GM19239 (cell line): ENCODE measurements around the gene FANCI.
"Not testable (repeated sequence)": the region's sequence is repeated elsewhere in the genome, so short reads cannot be mapped to it uniquely, and the experiment has no call there.

Source experiments
- DNase-seq: peaks from one replicate; pipeline ENCODE4 v3.0.0; 2011; ENCODE audit warnings: low spot score; ENCODE audit not compliant: insufficient read length
- FAIRE-seq: peaks from 2 replicates; lab custom pipeline; 2011; peaks lifted over from hg19 to GRCh38; lab: Jason Lieb, UNC

Gene FANCI

DNA sequence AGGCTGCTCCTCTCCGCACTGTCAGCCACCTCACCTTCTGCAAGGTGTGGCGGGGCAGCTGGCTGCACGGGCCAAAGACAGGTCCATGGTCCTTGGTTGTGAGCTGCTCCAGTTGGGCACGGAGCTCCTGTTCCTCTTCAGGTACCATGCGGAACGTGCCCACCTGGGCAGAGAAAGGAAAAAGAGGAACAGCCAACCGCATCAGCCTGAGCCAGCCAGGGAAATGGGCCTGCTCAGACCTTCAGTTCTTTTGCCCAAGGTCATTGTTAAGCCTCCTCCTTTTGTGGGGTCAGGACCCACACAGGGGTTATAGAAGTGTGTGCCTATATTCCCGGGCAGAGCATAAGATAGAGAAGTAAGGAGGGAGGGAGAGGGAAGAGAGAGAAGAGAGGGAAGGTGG lies 25.2 kb upstream of the FANCI start:
- FAIRE-seq (no peak), DNase-seq (no peak)

DNA sequence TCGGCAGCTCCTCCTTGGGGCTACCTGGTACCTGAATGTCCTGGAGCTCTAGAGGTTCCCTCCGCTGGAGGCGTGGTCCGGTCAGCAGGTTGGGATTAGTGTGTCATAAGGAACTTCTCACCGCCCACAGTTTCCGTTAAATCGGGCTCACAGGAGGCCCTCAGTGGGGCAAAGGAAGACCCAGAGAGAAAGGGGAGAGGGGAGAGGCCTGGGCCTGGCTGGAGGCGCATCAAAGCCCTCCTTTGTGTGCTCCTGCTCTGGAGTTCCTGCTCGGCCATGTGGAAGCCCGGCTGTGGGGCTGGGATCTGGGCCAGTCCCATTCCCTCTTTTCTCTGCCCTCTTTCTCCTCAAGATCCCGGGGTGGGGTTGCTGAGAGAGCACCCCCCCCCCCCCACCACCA lies 22.2 kb upstream of the FANCI start, which contains the start of gene RLBP1:
Gene RLBP1 (minus strand): TSS at position 37 of the 400 bp plus-strand sequence. CDS start 2,604 bp downstream, outside the sequence.
- no peak for FAIRE-seq
- no peak for DNase-seq

DNA sequence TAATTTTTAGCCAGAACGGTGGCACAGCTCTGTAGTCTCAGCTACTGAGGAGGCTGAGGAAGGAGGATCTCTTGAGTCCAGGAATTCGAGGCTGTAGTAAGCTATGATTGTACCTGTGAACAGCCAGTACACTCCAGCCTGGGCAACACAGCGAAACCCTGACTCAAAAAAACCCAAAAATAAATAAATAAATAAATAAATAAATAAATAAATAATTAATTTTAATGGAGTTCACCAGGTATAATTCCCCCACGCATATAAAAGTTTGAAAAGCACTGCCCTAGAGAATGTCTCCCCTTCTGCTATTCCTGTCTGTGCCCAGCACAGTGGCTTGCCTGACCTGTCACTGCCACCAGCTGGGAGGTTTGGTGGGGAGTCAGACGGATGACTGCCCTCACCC lies 18.2 kb upstream of the FANCI start:
- DNase-seq (no peak), FAIRE-seq (no peak)

DNA sequence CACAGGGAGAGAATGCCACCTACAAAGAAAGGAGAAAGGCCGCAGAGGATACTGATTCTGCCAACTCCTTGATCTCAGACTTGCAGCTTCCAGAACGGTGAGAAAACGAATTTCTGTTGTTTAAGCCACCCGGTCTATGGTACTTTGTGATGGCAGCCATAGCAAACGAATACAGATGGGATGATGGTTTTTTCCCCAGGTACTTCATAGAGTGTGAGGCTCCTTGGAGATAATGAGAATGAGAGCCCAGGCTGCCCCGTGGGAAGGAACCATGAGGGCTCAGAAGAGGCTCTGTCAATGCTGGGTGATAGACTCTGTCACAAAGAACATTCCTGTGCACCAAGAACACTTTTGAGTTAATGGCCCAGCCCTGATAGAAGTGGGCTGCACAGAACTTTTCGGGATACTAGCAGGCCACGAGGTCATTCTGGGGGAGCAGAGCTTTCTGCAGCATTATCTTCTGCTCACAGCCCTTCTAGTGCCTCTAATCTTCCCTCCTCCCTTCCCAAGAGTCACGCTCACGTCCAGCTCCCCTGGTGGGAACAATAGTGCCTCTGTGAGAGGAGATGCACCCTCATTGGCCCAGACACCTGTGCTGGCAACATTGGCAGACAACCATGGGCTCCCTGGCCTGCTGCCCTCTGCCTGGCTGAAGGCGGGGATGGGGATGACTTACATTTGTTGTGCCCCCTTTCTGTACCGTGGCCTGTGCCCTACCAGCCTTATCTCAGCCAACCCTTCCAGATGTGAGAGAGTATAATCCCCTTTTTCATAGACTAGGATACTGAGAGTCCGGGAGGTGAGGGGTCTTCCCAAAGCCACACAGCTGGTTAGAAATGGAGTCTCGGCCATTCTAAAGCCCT lies 17.2 kb upstream of the FANCI start:
- DNase-seq (no peak), FAIRE-seq (no peak)

DNA sequence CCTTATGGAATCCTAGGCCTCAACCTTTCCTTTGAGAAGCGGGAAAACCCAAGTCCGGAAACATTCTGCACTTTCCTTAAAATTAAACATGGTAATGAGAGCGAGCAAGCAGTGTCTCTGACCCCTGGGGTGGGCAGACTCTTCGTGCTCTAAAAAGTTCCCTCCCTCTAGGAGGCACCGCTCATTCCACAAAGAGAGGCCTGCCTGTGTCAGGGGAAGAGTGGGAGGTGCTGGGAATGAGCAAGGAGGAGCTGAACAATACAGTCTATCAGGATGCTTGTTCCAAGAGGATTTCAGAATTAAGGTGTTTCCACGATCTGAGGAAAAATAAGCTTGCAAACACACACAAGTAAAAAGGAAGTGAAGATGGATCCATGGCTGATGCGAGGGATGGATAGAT lies 16.4 kb upstream of the FANCI start:
- DNase-seq: no peak
- FAIRE-seq: no peak

DNA sequence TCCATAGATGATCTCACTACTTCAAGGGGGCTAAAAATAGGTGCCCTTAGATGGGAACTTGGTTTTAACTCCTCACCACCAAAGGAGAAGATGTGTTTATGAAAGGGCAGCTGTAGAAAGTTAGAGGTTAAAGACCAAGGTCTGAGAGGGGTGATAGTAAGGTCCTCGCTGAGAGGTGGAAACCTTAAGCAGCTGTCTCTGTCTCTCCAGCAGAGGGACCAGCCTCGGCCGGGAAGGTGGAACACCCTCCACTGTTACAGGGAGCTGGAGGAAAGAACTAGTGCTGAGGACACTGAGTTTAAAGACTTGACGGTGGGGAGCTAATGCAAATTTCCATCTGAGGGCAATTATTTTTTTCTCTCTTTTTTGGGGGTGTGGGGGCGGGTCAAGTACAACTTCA lies 13.5 kb upstream of the FANCI start:
- FAIRE-seq (no peak), DNase-seq (no peak)

DNA sequence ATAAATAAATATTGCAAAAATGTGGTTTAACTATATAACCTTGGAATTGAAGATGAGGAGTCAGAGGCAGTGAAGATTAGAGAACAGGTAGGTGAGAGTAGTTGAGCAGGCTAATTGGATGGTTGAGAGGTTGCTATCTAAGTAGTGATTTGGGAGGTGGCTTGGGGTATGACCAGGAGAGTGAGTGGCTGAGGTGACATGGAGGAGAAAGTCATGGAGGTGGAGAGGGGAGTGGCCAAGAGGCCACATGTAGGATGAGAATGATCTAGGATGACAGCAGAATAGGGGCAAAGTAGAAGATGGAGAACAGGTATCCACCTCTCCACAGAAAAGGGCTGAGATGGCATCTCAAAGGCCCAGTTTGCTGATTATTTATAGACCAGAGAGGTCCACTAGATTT lies 11.9 kb upstream of the FANCI start:
- FAIRE-seq (no peak), DNase-seq (no peak)

DNA sequence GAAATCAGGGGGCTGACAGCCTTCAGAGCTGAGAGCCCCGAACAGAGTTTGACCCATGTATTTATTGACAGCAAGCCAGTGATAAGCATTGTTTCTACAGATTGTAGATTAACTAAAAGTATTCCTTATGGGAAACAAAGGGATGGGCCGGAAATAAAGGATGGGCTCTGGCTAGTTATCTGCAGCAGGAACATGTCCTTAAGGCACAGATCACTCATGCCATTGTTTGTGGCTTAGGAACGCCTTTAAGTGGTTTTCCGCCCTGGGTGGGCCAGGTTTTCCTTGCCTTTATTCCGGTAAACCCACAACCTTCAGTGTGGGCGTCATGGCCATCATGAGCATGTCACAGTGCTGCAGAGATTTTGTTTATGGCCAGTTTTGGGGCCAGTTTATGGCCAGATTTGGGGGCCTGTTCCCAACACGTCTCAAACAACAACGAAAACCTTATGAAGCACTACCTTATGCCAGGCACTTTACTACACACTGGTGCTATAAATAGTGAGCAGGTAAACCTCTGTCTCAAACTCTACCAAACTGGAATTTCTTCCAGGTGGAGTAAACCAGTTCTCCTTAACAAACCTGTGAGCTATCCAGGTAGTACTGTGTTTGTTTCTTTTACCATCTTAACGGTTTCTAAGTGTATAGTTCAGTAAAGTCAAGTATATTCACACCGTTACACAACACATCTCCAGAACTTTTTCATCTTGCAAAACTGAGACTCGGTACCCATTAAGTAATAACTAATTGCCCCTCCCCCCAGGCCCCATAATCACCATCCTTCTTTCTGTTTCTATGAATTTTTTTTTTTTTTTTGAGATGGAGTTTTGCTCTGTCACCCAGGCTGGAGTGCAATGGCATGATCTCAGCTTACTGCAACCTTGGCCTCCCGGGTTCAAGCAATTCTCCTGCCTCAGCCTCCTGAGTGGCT lies 3.6 kb upstream of the FANCI start:
- FAIRE-seq, DNase-seq: not testable (repeated sequence)

DNA sequence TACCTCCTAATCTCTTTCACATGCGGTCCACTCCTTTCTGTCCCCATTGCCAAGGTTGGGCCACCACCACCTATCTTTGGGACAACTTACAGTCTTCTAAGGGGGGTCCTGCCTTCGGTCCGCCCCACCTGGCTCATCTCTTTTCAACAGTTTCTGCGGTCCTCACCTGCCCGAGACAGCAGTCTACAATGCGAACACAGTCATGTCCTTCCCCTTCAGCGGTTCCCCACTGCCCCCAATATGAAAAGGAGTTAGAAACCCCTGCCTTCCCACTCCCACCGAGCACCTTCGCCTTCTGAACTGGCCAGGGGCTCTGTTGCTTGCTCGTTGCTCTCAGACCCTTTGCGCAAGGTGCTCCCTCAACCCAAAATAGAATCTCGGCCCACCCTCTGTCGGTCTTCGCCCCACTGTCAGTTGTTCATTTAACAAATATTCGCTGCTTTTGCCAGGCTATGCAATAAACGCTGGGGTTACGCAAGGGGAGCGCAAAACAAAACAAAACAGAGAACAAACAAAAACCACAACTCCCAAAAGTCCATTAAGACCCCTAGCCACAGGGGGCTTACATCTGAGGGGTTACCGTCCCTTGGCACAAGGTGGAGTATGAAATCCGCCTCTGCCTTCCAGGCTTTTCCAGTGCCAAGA lies 611 bp upstream of the FANCI start:
- DNase-seq: no peak
- FAIRE-seq: no peak

DNA sequence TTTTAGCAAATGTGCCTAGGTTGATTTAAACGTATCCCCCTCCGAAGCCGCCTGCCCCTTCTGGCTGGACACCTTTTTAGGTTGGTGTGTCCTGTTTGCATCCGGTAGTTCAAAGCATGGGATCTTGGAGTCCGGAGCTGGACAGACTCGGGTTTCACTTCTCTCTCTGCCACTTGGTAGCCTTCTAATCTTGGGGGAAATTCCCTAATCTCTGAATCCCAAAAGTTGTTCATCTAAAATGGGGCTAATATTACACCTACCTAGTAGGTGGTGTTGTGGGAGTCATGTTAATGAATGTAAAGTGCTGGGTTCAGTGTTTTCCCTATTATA lies 760 bp downstream of the FANCI start:
- DNase-seq: no peak

DNA sequence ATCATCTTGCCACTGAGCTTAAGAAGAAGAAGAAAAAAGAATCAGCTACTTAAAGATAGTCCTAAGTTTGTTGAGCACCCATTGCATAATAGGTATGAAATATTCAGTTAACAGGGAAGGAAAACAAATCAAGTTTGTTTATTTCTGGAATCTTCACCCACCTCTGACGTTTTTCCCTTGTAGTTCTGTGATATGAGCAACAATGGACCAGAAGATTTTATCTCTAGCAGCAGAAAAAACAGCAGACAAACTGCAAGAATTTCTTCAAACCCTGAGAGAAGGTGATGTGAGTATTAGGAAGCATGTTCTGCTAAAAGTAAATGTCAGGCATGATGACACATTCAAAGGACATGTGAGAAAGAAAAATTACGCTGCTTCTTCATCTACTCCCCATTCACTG lies 3.7 kb downstream of the FANCI start:
- DNase-seq (no peak), FAIRE-seq (no peak)

More for the DNA sequence above, 760 bp downstream of the FANCI start:
- FAIRE-seq: peak; percentile 81

DNA sequence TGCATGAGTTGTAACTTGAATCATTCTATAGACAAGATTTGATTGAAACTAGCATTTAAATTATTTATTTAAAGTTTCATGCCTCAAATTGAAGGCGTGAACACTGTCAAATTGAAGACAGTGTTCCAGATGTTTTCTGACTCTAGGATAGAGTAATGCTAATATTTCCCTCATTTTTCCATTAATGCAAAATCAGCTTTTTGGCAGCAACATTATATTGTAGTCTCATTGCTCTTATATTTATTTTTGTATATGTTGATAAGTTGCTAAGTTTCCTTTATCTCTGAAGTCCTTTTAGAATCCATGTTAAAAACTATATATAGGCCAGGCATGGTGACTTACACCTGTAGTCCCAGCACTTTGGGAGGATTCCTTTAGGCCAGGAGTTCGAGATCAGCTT lies 4.8 kb downstream of the FANCI start:
- FAIRE-seq: no peak

DNA sequence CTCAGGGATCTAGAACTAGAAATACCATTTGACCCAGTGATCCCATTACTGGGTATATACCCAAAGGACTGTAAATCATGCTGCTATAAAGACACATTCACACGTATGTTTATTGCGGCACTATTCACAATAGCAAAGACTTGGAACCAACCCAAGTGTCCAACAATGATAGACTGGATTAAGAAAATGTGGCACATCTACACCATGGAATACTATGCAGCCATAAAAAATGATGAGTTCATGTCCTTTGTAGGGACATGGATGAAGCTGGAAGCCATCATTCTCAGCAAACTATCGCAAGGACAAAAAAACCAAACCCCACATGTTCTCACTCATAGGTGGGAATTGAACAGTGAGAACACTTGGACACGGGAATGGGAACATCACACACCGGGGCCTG lies 6.4 kb downstream of the FANCI start:
- FAIRE-seq, DNase-seq: not testable (repeated sequence)

More for the DNA sequence above, 4.8 kb downstream of the FANCI start:
- no peak for DNase-seq

DNA sequence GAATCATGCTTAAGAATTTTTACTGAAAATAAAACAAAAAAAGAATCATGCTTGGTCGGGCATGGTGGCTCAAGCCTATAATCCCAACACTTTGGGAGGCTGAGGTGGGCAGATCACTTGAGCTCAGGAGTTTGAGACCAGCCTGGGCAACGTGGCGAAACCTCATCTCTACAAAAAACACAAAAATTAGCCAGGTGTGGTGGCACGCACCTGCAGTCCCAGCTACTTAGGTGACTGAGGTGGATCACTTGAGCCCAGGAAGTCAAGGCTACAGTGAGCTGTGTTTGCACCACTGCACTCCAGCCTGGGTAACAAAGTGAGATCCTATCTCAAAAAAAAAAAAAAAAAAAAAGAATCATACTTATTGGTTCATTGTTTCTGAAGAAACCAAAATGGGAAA lies 33.5 kb downstream of the FANCI start:
- not testable (repeated sequence) for DNase-seq, FAIRE-seq

DNA sequence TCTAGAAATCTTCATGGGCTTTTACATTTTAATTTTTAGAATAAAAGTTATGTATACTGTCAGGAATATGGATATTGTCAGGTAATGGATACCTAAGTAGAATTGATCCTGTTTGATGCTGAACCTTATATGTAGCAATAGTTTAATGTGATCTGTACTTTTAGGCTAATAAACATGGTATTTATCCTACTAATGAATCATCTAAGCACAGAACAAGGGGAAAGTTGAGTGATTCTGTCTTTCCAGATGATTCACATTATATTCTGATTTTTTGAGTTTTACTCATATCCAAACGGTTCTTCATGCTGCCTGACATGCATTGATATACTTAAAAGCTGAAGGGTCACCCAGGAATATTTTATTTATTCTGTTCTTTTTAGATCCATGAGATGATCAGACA lies 34.5 kb downstream of the FANCI start:
- no peak for FAIRE-seq

DNA sequence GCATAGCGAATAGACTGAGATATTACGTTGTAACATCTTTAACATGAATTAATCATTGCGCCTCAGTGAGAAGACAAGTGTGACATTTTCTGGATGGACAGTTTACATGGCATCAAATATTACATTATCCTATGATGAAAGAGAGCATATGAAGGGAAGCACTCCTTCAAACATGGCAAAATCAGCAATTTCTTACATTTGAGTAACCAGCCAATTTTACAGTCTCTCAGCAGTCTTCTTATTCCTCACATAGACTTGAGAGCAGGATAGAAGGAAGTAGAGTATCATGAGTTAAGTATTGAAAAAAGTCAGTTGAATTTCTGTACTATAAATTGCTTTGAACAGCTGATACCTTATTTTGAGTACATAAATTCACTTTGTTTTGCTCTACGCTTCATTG lies 38.9 kb downstream of the FANCI start:
- DNase-seq: no peak
- no peak for FAIRE-seq

More for the DNA sequence above, 34.5 kb downstream of the FANCI start:
- no peak for DNase-seq

DNA sequence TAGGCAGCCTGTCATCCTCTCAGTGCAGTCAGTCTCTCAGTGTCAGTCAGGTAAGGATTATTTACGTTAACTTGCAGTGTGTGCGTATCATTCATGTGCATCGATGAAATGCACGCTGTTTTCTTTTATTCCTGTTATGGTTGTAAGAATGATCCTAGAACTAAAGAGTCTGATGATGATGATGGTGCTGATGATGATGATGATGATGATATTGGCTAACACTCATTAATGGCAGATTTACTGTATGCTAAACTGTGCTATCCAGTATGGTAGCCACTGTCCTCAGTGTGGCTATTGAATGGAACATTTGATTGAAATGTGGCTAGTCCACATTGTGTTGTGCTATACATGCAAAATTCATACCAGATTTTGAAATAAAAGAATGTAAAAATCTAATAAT lies 39.4 kb downstream of the FANCI start:
- DNase-seq (no peak), FAIRE-seq (no peak)

DNA sequence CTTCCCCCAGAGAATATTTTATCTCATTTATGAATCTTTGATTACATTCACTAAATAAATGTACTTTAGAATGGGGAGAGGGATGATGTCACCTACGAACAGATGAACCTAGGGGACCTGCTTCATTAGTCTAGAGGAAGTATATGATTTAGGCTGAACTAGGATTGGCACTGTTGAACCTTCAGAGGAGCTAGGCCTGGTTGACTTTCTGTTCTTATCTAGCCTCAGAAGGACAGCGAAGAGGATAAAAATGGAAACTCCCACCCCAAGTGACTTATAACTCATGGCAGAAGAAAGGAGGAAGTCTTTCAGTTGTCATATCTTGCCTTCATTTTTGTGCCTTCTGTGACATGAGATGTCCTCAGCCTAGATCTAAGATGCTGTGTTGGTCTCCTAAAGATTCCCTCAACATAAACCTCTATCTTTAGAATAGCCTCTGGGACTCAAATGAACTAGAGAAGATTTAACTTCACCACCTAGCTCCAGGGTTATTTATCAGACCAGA lies 48.2 kb downstream of the FANCI start:
- FAIRE-seq (no peak), DNase-seq (no peak)

DNA sequence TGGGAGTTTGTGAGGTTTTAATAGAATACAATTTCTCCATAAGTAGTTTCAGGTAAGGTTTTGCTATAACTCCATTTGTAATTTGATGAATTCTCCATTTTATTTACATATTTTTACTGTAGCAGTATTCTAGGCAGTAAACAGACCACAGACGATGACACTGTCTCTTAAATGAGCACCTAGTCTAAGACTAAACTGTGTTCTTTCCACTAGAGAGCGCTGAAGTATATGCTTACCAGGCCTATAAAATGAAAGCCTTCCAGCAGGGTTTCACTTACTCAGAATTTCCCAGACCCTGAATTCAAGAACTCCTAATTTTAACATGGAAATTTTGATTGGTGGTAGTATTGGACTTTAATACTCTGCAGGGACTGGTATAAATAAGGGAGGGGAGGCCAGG lies 49.2 kb downstream of the FANCI start:
- no peak for FAIRE-seq
- DNase-seq: no peak

DNA sequence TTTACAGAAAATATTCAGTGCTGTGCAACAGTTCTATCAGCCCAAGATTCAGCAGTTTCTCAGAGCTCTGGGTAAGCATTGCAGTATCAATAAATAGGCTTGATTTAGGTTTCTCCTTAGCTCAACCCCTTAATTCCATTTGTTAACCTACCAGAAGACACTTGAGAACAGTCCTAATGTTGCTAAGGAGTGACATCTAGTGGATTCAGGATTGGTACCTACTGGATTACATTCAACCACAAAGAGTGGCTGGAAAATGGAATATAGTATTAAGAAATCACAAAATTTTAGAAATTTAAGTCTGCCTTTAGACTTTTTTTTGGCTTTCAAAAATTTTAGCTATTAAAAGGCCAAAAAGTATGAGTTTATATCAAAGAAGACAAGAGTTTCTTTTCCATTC lies 56.1 kb downstream of the FANCI start:
- DNase-seq: no peak
- FAIRE-seq: no peak
